DLD1 (cell line): Measurements from ENCODE around the gene CD33.
"Not testable (repeated sequence)": the region's sequence is repeated elsewhere in the genome, so short reads cannot be mapped to it uniquely, and the experiment has no call there.

Experiments
- in situ Hi-C: cut with HindIII; loops from 2 replicates; pipeline ENCODE4 v1.10.0; 2017; ENCODE audit warnings: low sequenced_read_pairs

CD33 gene

GRCh38 chr19:51224898-51225393, at the start of gene CD33:
CD33 (plus strand) TSS chr19:51225080; CDS start chr19:51225119, 39 bp downstream.
- in situ Hi-C loops = not testable (repeated sequence)

DNA sequence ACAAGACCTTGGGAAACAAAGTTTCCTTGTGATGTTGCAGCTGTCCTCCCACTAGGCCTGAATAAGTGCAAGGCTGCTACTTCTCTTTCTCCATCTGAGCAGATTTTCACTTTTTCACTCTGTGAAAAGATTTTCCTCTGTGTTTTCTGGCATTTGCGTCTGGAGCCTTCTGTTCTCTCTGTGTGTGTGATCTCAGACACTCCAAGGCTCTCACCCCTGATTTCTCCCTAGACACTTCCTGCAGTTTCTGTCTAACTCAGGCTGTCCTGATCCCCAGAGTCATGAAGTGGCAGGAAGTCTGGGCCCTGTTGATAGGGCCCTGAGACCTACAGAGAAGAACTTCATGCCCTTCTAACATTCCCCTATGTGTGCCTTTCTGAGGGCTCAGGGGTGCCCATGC, 45.6 kb upstream of the CD33 start:
- in situ Hi-C loops = no loop called here

- in situ Hi-C loops = no loop called here
Observed at GRCh38 chr19:51181377-51181912, 43.4 kb upstream of the CD33 start.

GRCh38 chr19:51181913-51182419, 42.9 kb upstream of the CD33 start:
- in situ Hi-C loops = no loop called here

GRCh38 chr19:51183629-51184028, 41.3 kb upstream of the CD33 start:
- in situ Hi-C loops = no loop called here

- in situ Hi-C loops = no loop called here
Observed at GRCh38 chr19:51185069-51185867, 39.6 kb upstream of the CD33 start.

DNA sequence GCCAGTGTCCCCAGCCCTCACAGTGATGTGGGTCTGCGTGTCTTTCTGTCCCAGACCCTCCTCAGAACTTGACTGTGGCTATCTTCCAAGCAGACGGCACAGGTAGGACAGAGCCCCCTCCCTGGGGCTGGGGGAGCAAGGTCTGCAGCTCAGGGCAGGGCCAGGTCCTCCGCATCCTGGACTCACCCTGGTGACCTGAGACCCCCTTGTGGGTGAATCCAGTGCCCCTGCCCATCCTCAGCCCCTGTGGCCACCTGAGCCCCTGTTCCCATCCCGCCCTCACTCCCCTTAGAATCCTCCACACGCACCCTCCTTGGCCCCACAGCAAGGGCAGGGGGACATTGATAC, 39.0 kb upstream of the CD33 start:
- in situ Hi-C loops = no loop called here

DNA sequence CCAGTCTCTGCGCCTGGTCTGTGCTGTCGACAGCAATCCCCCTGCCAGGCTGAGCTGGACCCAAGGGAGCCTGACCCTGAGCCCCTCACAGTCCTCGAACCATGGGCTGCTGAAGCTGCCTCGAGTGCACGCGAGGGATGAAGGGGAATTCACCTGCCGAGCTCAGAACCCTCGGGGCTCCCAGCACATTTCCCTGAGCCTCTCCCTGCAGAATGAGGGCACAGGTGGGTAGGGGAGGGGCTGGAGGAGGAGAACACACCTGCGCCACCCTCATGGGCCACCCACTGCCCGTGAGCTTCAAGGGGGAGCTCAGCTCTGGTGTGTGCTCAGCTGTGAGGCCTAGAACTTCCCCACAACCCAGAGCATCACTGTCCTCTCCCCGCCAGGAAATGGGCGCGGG, 38.6 kb upstream of the CD33 start:
- in situ Hi-C loops = no loop called here

DNA sequence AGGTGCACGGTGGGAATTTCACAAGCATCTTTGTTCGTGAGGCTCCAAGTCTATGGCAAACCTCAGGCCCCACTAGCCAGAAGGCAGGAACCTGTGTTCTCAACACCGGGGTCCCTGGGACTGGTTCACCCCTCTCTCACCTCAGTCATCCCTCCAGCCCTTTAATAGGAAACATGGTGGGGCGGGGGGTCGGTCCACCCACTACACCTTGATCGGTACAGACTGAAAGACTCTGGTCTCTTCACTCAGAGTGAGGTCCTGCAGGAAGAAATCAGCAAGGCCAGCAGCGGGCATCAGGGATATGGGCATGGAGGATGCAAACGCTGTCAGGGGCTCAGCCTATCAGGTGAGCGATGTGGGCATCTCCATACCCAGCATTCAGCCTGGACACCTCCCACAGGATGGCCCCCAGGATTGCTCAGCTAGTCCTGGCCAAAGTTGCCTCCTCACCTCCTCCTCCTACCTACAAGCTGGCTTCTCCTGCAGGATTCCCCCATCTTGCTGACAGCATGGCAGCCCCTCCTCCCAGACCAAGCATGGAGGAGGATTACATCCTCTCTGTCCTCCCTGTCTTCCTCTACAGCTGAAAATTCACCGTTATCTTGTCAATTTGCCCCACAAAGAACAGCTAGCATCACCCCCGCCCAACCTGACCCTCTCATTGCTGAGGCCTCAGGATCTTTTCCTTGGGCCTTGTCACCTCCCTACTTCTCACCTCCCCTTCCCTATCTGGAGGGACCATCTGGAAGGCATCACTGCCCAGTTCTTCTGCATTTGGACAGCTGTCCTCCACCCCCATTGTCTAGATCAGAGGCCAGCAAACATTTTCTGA, 37.3 kb upstream of the CD33 start:
- in situ Hi-C loops = no loop called here

DNA sequence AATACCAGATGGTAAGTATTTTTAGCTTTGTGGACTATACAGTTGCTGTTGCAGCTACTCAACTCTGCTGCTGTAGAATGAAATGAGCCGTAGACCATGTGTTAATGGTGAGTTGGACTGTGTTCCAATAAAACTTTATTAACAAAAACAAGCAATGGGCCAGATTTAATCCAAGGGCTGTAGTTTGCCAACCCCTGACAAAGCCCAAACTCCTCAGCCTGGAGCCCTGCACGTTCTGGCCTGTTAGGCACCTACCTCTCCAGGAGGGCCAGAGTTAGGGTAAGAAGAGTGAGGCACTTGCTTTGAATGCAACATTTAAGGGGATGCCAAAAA, 36.7 kb upstream of the CD33 start:
- in situ Hi-C loops = no loop called here

GRCh38 chr19:51192689-51193088, 32.2 kb upstream of the CD33 start:
- in situ Hi-C loops = no loop called here

- in situ Hi-C loops = no loop called here
Observed at GRCh38 chr19:51194527-51195315, 30.2 kb upstream of the CD33 start.

DNA sequence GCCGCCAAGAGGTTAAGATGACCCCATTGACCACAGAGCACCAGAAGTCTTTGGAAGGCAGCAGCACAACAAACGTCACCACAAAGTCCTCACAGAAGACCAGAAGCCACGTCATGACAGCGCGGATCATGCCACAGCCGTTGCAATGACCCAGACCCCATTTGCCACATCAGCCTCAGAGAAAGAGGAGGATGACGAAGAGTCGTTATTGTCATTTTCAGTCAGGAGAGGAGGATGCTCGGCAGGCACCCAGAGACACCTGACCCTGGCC, 29.6 kb upstream of the CD33 start:
- in situ Hi-C loops = no loop called here

DNA sequence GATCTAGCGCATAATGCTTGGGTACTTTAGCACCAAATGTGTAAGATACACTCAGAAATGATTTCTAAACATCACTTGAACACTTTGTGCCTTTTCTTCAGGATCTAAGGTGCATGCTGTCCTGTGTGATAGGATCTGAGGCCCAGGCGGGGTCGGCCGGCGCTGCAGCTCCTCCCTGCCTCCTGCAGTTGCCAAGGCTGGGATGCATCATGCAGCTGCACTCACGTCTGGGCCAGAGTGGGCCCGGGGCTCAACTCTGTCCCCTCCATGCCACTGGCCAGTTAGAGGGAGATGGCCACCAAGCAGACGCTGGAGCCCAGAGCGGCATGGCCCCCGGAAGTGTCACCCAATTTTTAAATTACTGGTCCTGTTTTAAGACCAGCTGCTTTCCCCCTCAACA, 29.3 kb upstream of the CD33 start:
- in situ Hi-C loops = no loop called here

GRCh38 chr19:51196181-51196580, 28.7 kb upstream of the CD33 start:
- in situ Hi-C loops = no loop called here

DNA sequence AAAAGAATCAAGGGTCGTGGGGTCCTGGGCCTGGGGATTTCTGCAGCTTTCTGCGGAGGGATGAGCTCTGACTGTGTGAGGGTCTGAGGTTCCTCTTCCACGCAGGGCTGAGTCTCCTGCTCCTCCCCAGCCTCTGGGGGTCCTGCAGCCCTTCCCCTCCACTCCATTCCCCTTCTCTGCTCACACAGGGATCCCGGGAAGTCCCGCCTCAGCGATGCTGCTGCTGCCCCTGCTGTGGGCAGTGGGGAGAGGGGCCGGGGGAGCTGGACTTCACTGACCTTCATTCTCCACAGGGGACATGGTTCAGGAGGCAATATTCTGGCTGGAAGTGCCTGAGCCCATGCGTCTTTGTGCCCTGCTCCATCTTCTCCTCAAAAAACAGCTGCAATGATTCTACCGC, 26.2 kb upstream of the CD33 start:
- in situ Hi-C loops = no loop called here

DNA sequence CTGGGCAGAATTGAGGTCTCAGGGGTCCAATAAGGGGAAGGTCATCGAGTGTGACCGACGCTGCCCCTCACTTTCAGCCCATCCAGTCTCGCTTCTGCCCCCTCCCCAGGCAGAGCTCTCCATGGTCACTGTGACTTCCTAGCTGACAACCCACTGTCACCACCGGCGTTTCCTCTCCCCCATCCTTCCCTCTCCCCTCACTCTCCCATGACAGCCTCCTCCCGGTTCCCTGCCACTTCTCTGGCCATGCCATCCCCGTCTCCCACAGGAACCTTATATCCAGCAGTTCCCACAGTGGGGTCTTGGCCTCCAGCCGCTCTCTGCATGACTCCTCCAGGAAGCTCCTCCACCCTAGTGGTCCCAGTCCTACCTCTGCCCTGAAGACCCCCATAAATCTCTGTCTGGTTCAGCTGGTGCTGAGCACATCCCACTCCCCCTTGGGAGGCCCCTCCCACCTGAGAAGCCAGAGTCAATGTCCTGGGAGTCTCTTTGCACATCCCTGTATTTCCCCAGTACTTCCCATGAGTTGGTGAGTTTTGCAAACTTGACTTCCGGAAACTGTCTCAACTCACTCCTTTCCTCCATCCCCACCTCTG, 24.7 kb upstream of the CD33 start:
- in situ Hi-C loops = no loop called here

- in situ Hi-C loops = no loop called here
Observed at GRCh38 chr19:51201712-51202111, 23.2 kb upstream of the CD33 start.

DNA sequence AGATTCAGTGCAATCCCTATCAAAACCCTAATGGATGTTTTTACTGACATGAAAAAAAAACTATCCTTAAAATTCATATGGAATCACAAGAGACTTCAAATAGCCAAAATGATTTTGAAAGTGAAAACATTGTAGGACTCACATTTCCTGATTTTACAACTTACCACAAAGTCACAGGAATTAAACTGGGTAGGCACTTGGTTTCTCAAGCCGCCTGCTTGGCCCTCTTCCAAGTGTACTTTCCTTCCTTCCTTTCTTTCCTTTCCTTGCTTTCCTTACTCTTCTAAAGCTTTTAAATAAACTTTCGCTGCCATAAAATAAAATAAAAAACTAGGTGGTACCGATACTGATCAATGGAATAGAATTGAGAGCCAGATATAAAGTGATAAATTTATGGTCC, 21.0 kb upstream of the CD33 start:
- in situ Hi-C loops = no loop called here

DNA sequence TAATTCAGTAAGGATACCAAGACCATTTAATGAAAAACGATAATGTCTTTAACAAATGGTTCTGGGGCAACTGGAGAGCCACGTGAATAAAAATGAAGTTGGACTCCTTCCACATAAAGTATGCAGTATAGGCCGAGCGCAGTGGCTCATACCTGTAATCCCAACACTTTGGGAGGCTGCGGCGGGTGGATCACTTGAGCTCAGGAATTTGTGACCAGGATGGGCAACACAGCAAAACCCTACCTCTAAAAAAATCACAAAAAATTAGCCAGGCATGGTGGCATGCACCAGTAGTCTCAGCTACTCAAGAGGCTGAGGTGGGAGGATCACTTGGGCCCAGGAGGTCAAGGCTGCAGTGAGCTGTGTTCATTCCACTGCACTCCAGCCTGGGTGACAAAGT, 20.6 kb upstream of the CD33 start:
- in situ Hi-C loops = no loop called here

DNA sequence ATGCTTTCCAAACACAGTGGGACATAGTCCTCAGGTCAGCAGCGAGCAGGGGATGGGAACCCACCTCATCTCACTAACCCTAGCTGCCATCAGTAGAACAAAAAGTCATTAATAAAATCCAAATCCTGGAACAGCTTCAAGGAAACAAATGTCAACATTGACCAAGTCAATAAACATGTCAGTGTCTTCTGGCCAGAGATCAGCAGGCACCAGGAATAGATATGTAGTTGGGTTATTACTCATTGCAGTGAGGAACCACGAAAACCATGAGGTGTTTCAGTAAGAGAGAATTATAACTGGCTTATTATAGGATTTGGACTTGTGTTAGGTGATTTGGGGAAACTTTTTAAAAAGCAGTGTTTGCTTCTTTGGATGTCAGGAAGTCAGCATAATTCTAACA, 17.1 kb upstream of the CD33 start:
- in situ Hi-C loops = no loop called here
